ENCODE results near the gene FMN1. TPM values are rescaled to one million over a fixed set of nuclear protein-coding genes. Genes with fewer than 3 reads are reported as not detected.

The FMN1 gene
- total and polyA plus RNA-seq, 2 of the 8 experiments (the other 6 are each of a cell fraction or from before 2014, with no cell fraction given) = 0.27 to 3.7 TPM

GRCh38 chr15:33146051-33146450 lies 48.5 kb downstream of the FMN1 start (continued):
- TF ChIP-seq CHD7 (IDR thresholded peaks at IDR 0.05; ENCODE audit: insufficient replicate concordance, low read length) = no peak
- no peak for TF ChIP-seq EP300 (IDR thresholded peaks at IDR 0.05; ENCODE audit: borderline replicate concordance in 1 of 2, low read depth in 2 of 2, low read length in 2 of 2)
- TF ChIP-seq TBP (IDR thresholded peaks at IDR 0.05; ENCODE audit: low read depth, low read length) = no peak
- no peak for TF ChIP-seq SAP30 (IDR thresholded peaks at IDR 0.05; ENCODE audit: insufficient read depth, insufficient replicate concordance, low read length)
